CD4-positive, alpha-beta T cell treated with Interleukin-4 for 1 hour (primary cell): ENCODE results near the gene NXPH4.

Experiments
- DNase-seq, 2 donors: peaks; one replicate each; pipeline ENCODE4 v3.0.0-alpha.2; 2020 to 2022

NXPH4 gene

GRCh38 chr12:57183939-57184725 is 32.5 kb upstream of the NXPH4 start:
- no peak for DNase-seq

GRCh38 chr12:57185403-57185802 is 31.2 kb upstream of the NXPH4 start:
- DNase-seq: no peak

- DNase-seq: no peak
These were observed 30.6 kb upstream of the NXPH4 start for GRCh38 chr12:57185906-57186508.

- DNase-seq: no peak
These were observed 29.1 kb upstream of the NXPH4 start for GRCh38 chr12:57187222-57188089.

- DNase-seq: no peak
These were observed 28.5 kb upstream of the NXPH4 start for GRCh38 chr12:57188090-57188425.

- no peak for DNase-seq
These were observed 26.6 kb upstream of the NXPH4 start for GRCh38 chr12:57190037-57190436.

- no peak for DNase-seq
These were observed 25.8 kb upstream of the NXPH4 start for GRCh38 chr12:57190821-57191220.

- DNase-seq: no peak
These were observed 25.2 kb upstream of the NXPH4 start for GRCh38 chr12:57191410-57191809.

- DNase-seq: no peak
These were observed 23.7 kb upstream of the NXPH4 start for GRCh38 chr12:57192920-57193319.

GRCh38 chr12:57193706-57194245 is 22.8 kb upstream of the NXPH4 start:
- DNase-seq: no peak

- DNase-seq: no peak
These were observed 22.3 kb upstream of the NXPH4 start for GRCh38 chr12:57194253-57194652.

- no peak for DNase-seq
These were observed 21.4 kb upstream of the NXPH4 start for GRCh38 chr12:57195186-57195585.

GRCh38 chr12:57195611-57196371 is 20.8 kb upstream of the NXPH4 start:
- DNase-seq: no peak

- no peak for DNase-seq
These were observed 20.2 kb upstream of the NXPH4 start for GRCh38 chr12:57196439-57196838.

- DNase-seq: no peak
These were observed 19.6 kb upstream of the NXPH4 start for GRCh38 chr12:57196956-57197355.

GRCh38 chr12:57198329-57198728 is 18.3 kb upstream of the NXPH4 start:
- DNase-seq: no peak

GRCh38 chr12:57199191-57199590 is 17.4 kb upstream of the NXPH4 start:
- DNase-seq: no peak

- DNase-seq: no peak
These were observed 16.1 kb upstream of the NXPH4 start for GRCh38 chr12:57200497-57200896.

- no peak for DNase-seq
These were observed 15.4 kb upstream of the NXPH4 start for GRCh38 chr12:57201219-57201618.

- no peak for DNase-seq
These were observed 15.0 kb upstream of the NXPH4 start for GRCh38 chr12:57201631-57202030.

GRCh38 chr12:57202321-57202720 is 14.3 kb upstream of the NXPH4 start:
- DNase-seq: no peak

GRCh38 chr12:57203201-57203600 is 13.4 kb upstream of the NXPH4 start:
- no peak for DNase-seq

- DNase-seq: no peak
These were observed 12.8 kb upstream of the NXPH4 start for GRCh38 chr12:57203791-57204190.
